Progenitor cell of endocrine pancreas (in vitro differentiated cells): Measurements from ENCODE around the gene RIMBP2. TPM values are rescaled to one million over a fixed set of nuclear protein-coding genes. Genes with fewer than 3 reads are reported as not detected.

Source experiments
- DNase-seq: peaks from one replicate; pipeline ENCODE4 v3.0.0; 2021; ENCODE audit warnings: low spot score; ENCODE audit not compliant: unreplicated experiment
- H3K27ac Mint-ChIP-seq: 2 replicates; pipeline ENCODE4 v1.8.0; 2021; ENCODE audit warnings: mild to moderate bottlenecking, moderate library complexity, mixed read lengths
- H3K27me3 Mint-ChIP-seq: 2 replicates; pipeline ENCODE4 v1.8.0; 2021; ENCODE audit warnings: mixed read lengths
- H3K36me3 Mint-ChIP-seq: 2 replicates; pipeline ENCODE4 v1.8.0; 2022; ENCODE audit warnings: mixed read lengths; ENCODE audit not compliant: insufficient read depth
- H3K4me1 Mint-ChIP-seq: 2 replicates; pipeline ENCODE4 v1.8.0; 2021; ENCODE audit warnings: low read depth, mixed read lengths
- H3K4me3 Mint-ChIP-seq: 2 replicates; pipeline ENCODE4 v1.8.0; 2021; ENCODE audit warnings: low read depth, mild to moderate bottlenecking, moderate library complexity, mixed read lengths
- H3K9me3 Mint-ChIP-seq: 2 replicates; pipeline ENCODE4 v1.8.0; 2021; ENCODE audit warnings: low read depth, mixed read lengths
- total RNA-seq: library from RNA; stranded (reverse); gene quantifications from 2 replicates; pipeline ENCODE4 v1.2.1, GENCODE V29; 2021
- TF ChIP-seq, protein P1 (sequence below): fragments of 200-600 bp; sonication (generic); IDR thresholded peaks from one replicate; pipeline ENCODE4 v1.5.0; 2021; ENCODE audit warnings: antibody characterized with exemption, mild to moderate bottlenecking; ENCODE audit not compliant: unreplicated experiment

Gene RIMBP2
- total RNA-seq, 1 donor from 2014 or later = 31.6 TPM

DNA sequence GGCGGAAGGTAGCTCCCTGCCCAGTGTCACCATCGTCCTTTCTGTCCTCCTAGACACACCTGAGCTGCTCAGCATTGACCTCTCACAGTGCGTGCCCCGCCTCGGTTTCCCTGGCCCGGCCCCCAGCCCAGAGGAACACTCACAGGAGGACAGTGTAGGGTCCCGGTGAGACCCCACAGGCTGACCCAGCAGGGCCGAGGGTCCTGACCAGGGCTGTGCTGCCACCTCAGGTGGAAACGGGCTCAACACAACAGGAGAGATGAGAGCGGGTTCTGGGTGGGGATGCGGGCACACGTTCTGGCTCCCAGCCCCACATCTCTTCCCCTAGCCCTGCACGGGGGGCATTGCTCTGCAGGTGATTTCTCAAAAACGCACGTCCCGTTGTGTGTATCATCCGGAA is 280.3 kb downstream of the RIMBP2 start:
- no peaks in the 10 kb centered on the region for H3K27me3 Mint-ChIP-seq
- DNase-seq = no peak
- H3K4me3 Mint-ChIP-seq = no peak overlapping the region
- no peaks in the 10 kb centered on the region for H3K4me1 Mint-ChIP-seq
- TF ChIP-seq, protein P1, sequence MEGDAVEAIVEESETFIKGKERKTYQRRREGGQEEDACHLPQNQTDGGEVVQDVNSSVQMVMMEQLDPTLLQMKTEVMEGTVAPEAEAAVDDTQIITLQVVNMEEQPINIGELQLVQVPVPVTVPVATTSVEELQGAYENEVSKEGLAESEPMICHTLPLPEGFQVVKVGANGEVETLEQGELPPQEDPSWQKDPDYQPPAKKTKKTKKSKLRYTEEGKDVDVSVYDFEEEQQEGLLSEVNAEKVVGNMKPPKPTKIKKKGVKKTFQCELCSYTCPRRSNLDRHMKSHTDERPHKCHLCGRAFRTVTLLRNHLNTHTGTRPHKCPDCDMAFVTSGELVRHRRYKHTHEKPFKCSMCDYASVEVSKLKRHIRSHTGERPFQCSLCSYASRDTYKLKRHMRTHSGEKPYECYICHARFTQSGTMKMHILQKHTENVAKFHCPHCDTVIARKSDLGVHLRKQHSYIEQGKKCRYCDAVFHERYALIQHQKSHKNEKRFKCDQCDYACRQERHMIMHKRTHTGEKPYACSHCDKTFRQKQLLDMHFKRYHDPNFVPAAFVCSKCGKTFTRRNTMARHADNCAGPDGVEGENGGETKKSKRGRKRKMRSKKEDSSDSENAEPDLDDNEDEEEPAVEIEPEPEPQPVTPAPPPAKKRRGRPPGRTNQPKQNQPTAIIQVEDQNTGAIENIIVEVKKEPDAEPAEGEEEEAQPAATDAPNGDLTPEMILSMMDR = no peak
- H3K27ac Mint-ChIP-seq = no peak overlapping the region
- H3K9me3 Mint-ChIP-seq = peaks cover 5% of the 10 kb centered on the region
- H3K36me3 Mint-ChIP-seq = peaks cover 13% of the 10 kb centered on the region

DNA sequence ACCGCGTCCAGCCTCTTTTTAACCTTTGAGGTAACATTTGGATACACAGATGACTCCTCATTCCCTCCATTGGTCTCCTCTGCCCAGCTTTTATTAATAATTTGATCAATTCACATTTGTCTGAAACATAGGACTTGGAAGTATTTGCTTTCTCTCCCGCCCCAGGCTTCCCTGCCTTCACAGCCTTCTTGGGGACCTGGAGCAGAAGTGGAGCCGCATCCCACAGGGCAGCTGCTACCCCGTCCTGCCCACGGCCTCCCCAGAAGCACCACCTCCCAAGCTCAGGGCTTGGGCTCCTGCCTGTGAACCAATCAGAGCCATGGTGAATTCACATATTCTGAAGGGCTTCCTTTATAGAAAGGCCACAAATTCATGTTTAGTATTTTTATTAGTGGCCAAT is 280.8 kb downstream of the RIMBP2 start:
- H3K36me3 Mint-ChIP-seq = peaks cover 12% of the 10 kb centered on the region
- TF ChIP-seq, protein P1 = no peak
- H3K27me3 Mint-ChIP-seq = no peaks in the 10 kb centered on the region
- no peaks in the 10 kb centered on the region for H3K4me1 Mint-ChIP-seq
- peaks cover 5% of the 10 kb centered on the region for H3K9me3 Mint-ChIP-seq
- no peak for DNase-seq
- H3K4me3 Mint-ChIP-seq = no peak overlapping the region
- H3K27ac Mint-ChIP-seq = no peak overlapping the region

DNA sequence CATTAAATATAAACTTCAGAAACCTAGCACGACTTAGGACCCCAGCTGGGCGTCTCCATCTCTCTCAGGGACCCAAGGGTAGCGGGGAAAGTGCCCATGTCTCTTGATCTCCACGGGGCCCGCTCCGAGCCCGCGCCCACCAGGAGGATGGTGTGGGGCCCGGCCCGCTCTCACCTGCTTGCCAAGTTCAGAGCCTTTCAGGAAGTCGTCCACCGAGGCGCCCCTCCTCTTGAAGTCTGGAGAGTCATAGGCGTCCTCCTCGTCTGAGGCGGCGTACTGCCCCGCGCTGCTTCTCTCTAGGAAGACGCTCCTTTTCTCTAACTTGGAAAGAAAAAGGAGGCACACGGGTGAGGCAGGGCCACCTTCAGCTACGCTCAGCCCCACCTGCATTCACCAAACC is 281.5 kb downstream of the RIMBP2 start:
- no peaks in the 10 kb centered on the region for H3K4me1 Mint-ChIP-seq
- peaks cover 9% of the 10 kb centered on the region for H3K36me3 Mint-ChIP-seq
- no peaks in the 10 kb centered on the region for H3K27me3 Mint-ChIP-seq
- no peak overlapping the region for H3K27ac Mint-ChIP-seq
- TF ChIP-seq, protein P1 = no peak
- no peak overlapping the region for H3K4me3 Mint-ChIP-seq
- H3K9me3 Mint-ChIP-seq = peaks cover 5% of the 10 kb centered on the region
- no peak for DNase-seq

DNA sequence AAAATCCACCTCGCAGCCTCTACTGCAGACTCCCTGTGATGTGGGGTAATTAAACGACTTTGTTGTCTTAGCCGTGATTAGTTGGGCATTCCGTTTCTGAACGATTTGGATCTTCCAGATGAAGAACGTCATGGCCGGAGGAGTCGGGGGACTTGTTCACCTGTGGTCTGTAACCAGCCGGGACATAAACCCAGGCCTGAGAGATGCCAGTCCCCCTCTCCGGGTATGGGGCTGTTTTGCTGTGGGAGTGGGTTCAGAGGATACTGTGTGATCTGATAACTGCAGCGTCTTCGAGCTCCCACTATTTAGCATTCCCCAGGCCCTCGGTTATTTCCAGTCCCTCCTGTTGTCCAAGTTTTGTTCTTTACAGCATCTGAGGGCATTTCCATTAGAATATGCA is 282.3 kb downstream of the RIMBP2 start:
- H3K4me3 Mint-ChIP-seq = no peak overlapping the region
- H3K4me1 Mint-ChIP-seq = no peaks in the 10 kb centered on the region
- H3K9me3 Mint-ChIP-seq = peaks cover under 1% of the 10 kb centered on the region
- no peak overlapping the region for H3K27ac Mint-ChIP-seq
- no peaks in the 10 kb centered on the region for H3K27me3 Mint-ChIP-seq
- H3K36me3 Mint-ChIP-seq = peaks cover 6% of the 10 kb centered on the region
- TF ChIP-seq, protein P1 = no peak
- no peak for DNase-seq

DNA sequence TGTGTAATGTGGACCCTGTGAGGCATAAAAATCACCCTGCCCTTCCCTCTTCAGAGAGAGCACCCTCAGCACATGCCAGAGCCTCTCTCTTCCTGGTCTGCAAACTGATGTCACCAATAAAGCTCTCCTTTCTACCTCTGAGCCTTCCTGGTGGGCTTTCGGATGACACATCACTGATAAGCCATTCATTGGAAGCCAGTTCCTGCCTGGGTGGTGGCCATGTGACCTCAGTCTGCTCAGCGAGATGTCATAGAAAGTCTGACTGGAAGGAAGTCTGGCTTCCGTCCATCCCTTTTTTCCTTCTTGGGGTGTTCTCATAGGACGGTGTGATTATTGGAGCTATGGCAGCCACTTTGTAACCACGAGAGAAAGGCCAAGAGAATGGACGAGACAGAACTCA is 282.7 kb downstream of the RIMBP2 start:
- no peaks in the 10 kb centered on the region for H3K4me1 Mint-ChIP-seq
- H3K9me3 Mint-ChIP-seq = no peaks in the 10 kb centered on the region
- no peak overlapping the region for H3K27ac Mint-ChIP-seq
- no peaks in the 10 kb centered on the region for H3K27me3 Mint-ChIP-seq
- peaks cover 6% of the 10 kb centered on the region for H3K36me3 Mint-ChIP-seq
- TF ChIP-seq, protein P1 = no peak
- no peak overlapping the region for H3K4me3 Mint-ChIP-seq
- no peak for DNase-seq
